ENCODE data around the gene NKX2-8. TPM values are rescaled to one million over a fixed set of nuclear protein-coding genes. Genes with fewer than 3 reads are reported as not detected.
A peak's percentile ranks its signal among the peaks of the same experiment; 100 is the strongest.

Gene NKX2-8
- total and polyA plus RNA-seq, 9 donors: not detected

- Histone ChIP-seq H3K4me3 (no peak overlapping the region), H3K27me3 (no peaks in the 10 kb centered on the region), H3K9me3 (no peaks in the 10 kb centered on the region), H3K4me1 (ENCODE audit: insufficient read depth) (no peaks in the 10 kb centered on the region), H3K27ac (no peak overlapping the region), H3K36me3 (no peaks in the 10 kb centered on the region)
- TF ChIP-seq POLR2A (IDR thresholded peaks at IDR 0.05) (no peak), CTCF (IDR thresholded peaks at IDR 0.05) (no peak), EP300 (IDR thresholded peaks at IDR 0.05) (no peak)
- WGBS, 3 donors: 67 to 80% (median 72%) methylated on average over 1 of the region's 1 CpG
- DNase-seq: no peak
- intact Hi-C loops (cut with DNase I): no loop called here
Observed at GRCh38 chr14:36625014-36625413, 42.6 kb upstream of the NKX2-8 start.

GRCh38 chr14:36619853-36620252, 37.4 kb upstream of the NKX2-8 start:
- H3K9me3 ChIP-seq: no peaks in the 10 kb centered on the region
- no peaks in the 10 kb centered on the region for H3K27me3 ChIP-seq
- TF ChIP-seq CTCF (IDR thresholded peaks at IDR 0.05): no peak
- TF ChIP-seq POLR2A (IDR thresholded peaks at IDR 0.05): no peak
- no peak for TF ChIP-seq EP300 (IDR thresholded peaks at IDR 0.05)
- H3K4me3 ChIP-seq: no peak overlapping the region
- no peak for DNase-seq
- intact Hi-C loops (cut with DNase I): no loop called here
- H3K36me3 ChIP-seq: no peaks in the 10 kb centered on the region
- whole genome bisulfite sequencing, 3 donors: 77 to 92% (median 80%) methylated on average over 2 of the region's 2 CpGs
- no peaks in the 10 kb centered on the region for H3K4me1 ChIP-seq (ENCODE audit: insufficient read depth)
- H3K27ac ChIP-seq: no peak overlapping the region

DNA sequence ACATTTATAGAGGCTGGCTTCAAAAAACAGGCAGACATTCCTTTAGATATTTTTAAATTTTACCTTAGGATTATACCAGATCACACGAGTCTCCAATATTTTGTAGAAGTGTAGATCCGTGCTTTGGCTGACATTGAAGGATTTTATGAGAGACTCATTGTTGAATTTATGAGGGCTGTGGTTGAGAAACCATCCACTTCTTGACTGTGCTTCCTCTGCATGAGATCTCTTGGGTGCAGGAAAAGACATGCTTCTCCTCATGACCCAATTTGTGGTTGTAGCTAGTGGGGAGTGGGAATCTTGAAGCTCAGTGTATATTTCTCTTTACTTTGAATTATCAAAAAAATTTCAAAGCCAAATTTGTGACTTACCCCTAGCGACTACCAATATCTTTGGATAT, 36.7 kb upstream of the NKX2-8 start:
- H3K4me3 ChIP-seq: no peak overlapping the region
- no peaks in the 10 kb centered on the region for H3K36me3 ChIP-seq
- no peaks in the 10 kb centered on the region for H3K27me3 ChIP-seq
- WGBS, 3 donors: 72 to 77% (median 73%) methylated on average over 3 of the region's 3 CpGs
- no peak overlapping the region for H3K27ac ChIP-seq
- H3K4me1 ChIP-seq (ENCODE audit: insufficient read depth): no peaks in the 10 kb centered on the region
- intact Hi-C loops (cut with DNase I): no loop called here
- DNase-seq: no peak
- H3K9me3 ChIP-seq: no peaks in the 10 kb centered on the region
- TF ChIP-seq POLR2A (IDR thresholded peaks at IDR 0.05): no peak

DNA sequence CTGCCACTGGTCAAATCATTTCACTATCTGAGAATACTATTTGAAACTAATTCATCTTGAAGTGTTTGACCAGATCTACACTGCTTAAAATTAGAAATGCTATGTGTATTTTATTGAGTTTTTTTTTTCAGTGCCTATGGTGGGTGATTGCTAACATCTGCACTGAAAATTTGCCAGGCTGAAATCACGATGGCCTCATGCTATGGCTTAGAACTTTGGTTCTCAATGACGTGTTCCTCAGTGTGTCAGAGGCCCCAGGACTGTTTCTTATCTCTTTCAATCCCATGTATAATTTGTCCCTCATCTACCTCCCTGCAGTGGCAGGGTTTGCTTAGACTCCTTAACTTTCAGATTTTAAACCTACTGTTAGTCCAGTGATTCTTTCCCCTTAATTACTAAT, 36.2 kb upstream of the NKX2-8 start:
- intact Hi-C loops (cut with DNase I): no loop called here
- Histone ChIP-seq H3K27ac (no peak overlapping the region), H3K4me3 (no peak overlapping the region), H3K4me1 (ENCODE audit: insufficient read depth) (no peaks in the 10 kb centered on the region), H3K9me3 (no peaks in the 10 kb centered on the region), H3K36me3 (no peaks in the 10 kb centered on the region), H3K27me3 (no peaks in the 10 kb centered on the region)
- TF ChIP-seq EP300 (IDR thresholded peaks at IDR 0.05) (no peak), CTCF (IDR thresholded peaks at IDR 0.05) (no peak), POLR2A (IDR thresholded peaks at IDR 0.05) (no peak)
- WGBS, 3 donors: 32 to 47% (median 38%) methylated on average over 2 of the region's 2 CpGs
- DNase-seq: no peak

- no peaks in the 10 kb centered on the region for H3K4me1 ChIP-seq (ENCODE audit: insufficient read depth)
- no peaks in the 10 kb centered on the region for H3K36me3 ChIP-seq
- 49 to 54% (median 51%) methylated on average over 5 of the region's 5 CpGs for WGBS, 3 donors
- intact Hi-C loops (cut with DNase I): no loop called here
- H3K4me3 ChIP-seq: no peak overlapping the region
- H3K9me3 ChIP-seq: no peaks in the 10 kb centered on the region
- H3K27me3 ChIP-seq: no peaks in the 10 kb centered on the region
- TF ChIP-seq POLR2A (IDR thresholded peaks at IDR 0.05): no peak
- TF ChIP-seq CTCF (IDR thresholded peaks at IDR 0.05): no peak
- no peak for TF ChIP-seq EP300 (IDR thresholded peaks at IDR 0.05)
- H3K27ac ChIP-seq: no peak overlapping the region
- DNase-seq: peak in 1 of 5 donors; percentile 13
Observed at GRCh38 chr14:36617824-36618223, 35.4 kb upstream of the NKX2-8 start.
